Tibial nerve (tissue), 4 donors: ENCODE data around the gene PLCE1. TPM values are rescaled to one million over a fixed set of nuclear protein-coding genes. Genes with fewer than 3 reads are reported as not detected.
"Not testable (repeated sequence)": the region's sequence is repeated elsewhere in the genome, so short reads cannot be mapped to it uniquely, and the experiment has no call there.

Source experiments
- DNase-seq, 2 donors: peaks; one replicate each; pipeline ENCODE4 v3.0.0-alpha.2; 2019; ENCODE audit warnings: low spot score in 2 of 2
- H3K27ac ChIP-seq, 4 donors: fragments of 200-600 bp; sonication (generic) in 3 of 4; one replicate each; pipeline ENCODE4 v1.5.1; 2017 to 2019; ENCODE audit warnings: mild to moderate bottlenecking in 1 of 4
- H3K27me3 ChIP-seq, 2 donors: fragments of 200-600 bp; sonication (generic) in 1 of 2; one replicate each; pipeline versions ENCODE4 v1.5.1 to v1.6.0; 2017 to 2019
- H3K36me3 ChIP-seq, 3 donors: fragments of 200-600 bp; sonication (generic); one replicate each; pipeline ENCODE4 v1.5.1; 2018 to 2019
- H3K4me1 ChIP-seq, 4 donors: fragments of 200-600 bp; sonication (generic) in 3 of 4; one replicate each; pipeline ENCODE4 v1.5.1; 2017 to 2019
- H3K4me3 ChIP-seq, 4 donors: fragments of 200-600 bp; sonication (generic) in 3 of 4; one replicate each; pipeline ENCODE4 v1.5.1; 2017 to 2019; ENCODE audit warnings: mild to moderate bottlenecking in 1 of 4, moderate library complexity in 1 of 4
- H3K9me3 ChIP-seq, 4 donors: fragments of 200-600 bp; sonication (generic) in 3 of 4; one replicate each; pipeline ENCODE4 v1.5.1; 2017 to 2019
- EP300 ChIP-seq, 2 donors: sonication (generic); formaldehyde crosslinking; IDR thresholded peaks; one replicate each; pipeline ENCODE4 v1.6.1; 2017; ENCODE audit warnings: antibody characterized with exemption in 2 of 2, mild to moderate bottlenecking in 1 of 2
- POLR2A ChIP-seq, 2 donors: fragments of 450-650 bp; IDR thresholded peaks; one replicate each; pipeline ENCODE4 v1.6.1; 2017; ENCODE audit warnings: antibody characterized with exemption in 2 of 2, mild to moderate bottlenecking in 2 of 2, moderate library complexity in 2 of 2
- WGBS, 2 donors: methylation state at CpG; one replicate each; pipeline ENCODE4 v1.1.5; 2018; 5-methylcytosine and 5-hydroxymethylcytosine counted together
- total RNA-seq, 4 donors: library from RNA; depleted of rRNA; stranded (reverse); fragments of >200 nt; gene quantifications; one replicate each; pipeline ENCODE4 v1.1.0, GENCODE V29; 2016
- TF ChIP-seq, protein P1 (sequence below), 5 experiments: fragments of 200-600 bp in 3 of 5; fragments of 450-650 bp in 2 of 5; sonication (generic) in 3 of 5; IDR thresholded peaks; one replicate each; pipeline ENCODE4 v1.5.1; 2016 to 2019; ENCODE audit warnings: antibody characterized with exemption in 5 of 5, mild to moderate bottlenecking in 3 of 5, moderate library complexity in 2 of 5

The PLCE1 gene
- total RNA-seq, 4 donors from 2014 or later, result 16.3 to 30.6 (median 22.7) TPM

DNA sequence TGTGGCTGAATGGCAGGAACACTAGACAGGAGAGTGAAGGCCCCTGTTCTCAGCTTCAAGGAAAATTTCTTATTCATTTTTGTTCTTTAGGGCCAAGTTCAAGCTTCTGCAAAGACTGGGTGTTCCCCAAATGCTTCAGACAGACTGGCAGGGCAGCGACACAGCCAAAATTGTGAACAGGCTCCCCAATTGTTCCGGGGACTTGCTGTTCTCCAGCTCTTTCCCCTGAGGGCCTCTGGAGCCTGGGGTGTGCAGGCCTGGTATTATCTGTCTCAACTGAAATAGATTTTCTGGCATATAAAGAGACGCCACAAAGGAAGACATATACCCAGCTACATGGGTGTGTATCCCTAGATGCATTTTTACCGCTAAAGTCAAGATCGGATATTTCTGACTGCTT, 30.3 kb upstream of the PLCE1 start:
- H3K4me3 ChIP-seq, result no peak overlapping the region
- no peaks in the 10 kb centered on the region for H3K36me3 ChIP-seq
- H3K27me3 ChIP-seq, result no peaks in the 10 kb centered on the region
- no peak for DNase-seq
- WGBS, 2 donors, result 38 to 63% methylated on average over 5 of the region's 5 CpGs
- TF ChIP-seq, protein P1, sequence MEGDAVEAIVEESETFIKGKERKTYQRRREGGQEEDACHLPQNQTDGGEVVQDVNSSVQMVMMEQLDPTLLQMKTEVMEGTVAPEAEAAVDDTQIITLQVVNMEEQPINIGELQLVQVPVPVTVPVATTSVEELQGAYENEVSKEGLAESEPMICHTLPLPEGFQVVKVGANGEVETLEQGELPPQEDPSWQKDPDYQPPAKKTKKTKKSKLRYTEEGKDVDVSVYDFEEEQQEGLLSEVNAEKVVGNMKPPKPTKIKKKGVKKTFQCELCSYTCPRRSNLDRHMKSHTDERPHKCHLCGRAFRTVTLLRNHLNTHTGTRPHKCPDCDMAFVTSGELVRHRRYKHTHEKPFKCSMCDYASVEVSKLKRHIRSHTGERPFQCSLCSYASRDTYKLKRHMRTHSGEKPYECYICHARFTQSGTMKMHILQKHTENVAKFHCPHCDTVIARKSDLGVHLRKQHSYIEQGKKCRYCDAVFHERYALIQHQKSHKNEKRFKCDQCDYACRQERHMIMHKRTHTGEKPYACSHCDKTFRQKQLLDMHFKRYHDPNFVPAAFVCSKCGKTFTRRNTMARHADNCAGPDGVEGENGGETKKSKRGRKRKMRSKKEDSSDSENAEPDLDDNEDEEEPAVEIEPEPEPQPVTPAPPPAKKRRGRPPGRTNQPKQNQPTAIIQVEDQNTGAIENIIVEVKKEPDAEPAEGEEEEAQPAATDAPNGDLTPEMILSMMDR (IDR thresholded peaks at IDR 0.05), result no peak
- TF ChIP-seq POLR2A (IDR thresholded peaks at IDR 0.05), result no peak
- TF ChIP-seq EP300 (IDR thresholded peaks at IDR 0.05), result no peak
- H3K9me3 ChIP-seq, result no peaks in the 10 kb centered on the region
- H3K27ac ChIP-seq, result peak overlapping the region; percentile 25 to 71 (median 57)
- peaks cover 0 to 12% (median 3%) of the 10 kb centered on the region in 4 donors for H3K4me1 ChIP-seq

DNA sequence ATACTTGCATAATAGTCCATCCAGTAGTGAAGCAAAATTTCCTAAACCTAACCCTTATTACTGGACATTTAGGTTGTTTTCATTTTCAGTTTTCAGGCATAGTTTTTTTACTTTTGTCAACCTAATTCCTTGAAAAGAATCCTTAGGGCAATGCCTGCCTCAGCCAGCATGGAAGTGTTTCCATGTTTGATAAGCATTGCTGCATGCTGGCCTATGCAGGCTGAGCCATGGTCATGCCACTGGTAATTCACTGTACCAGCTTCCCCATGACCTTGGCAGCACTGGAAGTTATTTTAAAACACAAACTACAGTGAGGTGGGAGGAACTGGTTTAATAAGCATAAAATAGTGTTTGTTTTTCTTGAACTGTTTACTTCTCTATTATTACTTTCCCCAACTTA, 27.8 kb upstream of the PLCE1 start:
- Histone ChIP-seq H3K4me1 (peaks cover 0 to 12% (median 3%) of the 10 kb centered on the region in 4 donors), H3K4me3 (no peak overlapping the region), H3K27ac (no peak overlapping the region), H3K9me3 (no peaks in the 10 kb centered on the region), H3K27me3 (no peaks in the 10 kb centered on the region), H3K36me3 (no peaks in the 10 kb centered on the region)
- TF ChIP-seq EP300 (IDR thresholded peaks at IDR 0.05) (no peak), POLR2A (IDR thresholded peaks at IDR 0.05) (no peak)
- TF ChIP-seq, protein P1 (IDR thresholded peaks at IDR 0.05), result no peak
- DNase-seq, result no peak

DNA sequence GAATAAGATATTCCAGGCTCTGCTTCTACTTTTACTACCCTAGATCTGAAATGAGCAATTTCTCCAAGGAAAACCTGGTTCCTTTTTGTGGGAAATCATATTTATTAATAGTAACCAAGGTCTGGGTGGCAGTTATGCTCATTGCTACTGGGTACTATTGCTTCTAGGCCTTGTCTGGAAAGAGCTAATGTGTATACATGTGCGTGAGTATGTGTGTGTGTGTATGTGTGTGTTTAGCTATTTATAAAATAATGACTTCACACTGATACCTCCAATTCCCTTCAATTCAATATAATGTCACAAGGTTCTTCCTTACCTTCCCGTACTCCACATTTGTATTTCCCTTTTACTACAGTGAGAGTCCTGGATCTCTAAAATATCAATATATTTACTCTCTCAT, 26.0 kb upstream of the PLCE1 start:
- Histone ChIP-seq H3K4me1 (peaks cover 0 to 12% (median 3%) of the 10 kb centered on the region in 4 donors), H3K9me3 (no peaks in the 10 kb centered on the region), H3K27ac (no peak overlapping the region), H3K27me3 (no peaks in the 10 kb centered on the region), H3K36me3 (no peaks in the 10 kb centered on the region), H3K4me3 (no peak overlapping the region)
- TF ChIP-seq EP300 (IDR thresholded peaks at IDR 0.05) (no peak), POLR2A (IDR thresholded peaks at IDR 0.05) (no peak)
- TF ChIP-seq, protein P1 (IDR thresholded peaks at IDR 0.05), result no peak
- DNase-seq, result no peak
- WGBS, 2 donors, result 93 to 95% methylated on average over 2 of the region's 2 CpGs

DNA sequence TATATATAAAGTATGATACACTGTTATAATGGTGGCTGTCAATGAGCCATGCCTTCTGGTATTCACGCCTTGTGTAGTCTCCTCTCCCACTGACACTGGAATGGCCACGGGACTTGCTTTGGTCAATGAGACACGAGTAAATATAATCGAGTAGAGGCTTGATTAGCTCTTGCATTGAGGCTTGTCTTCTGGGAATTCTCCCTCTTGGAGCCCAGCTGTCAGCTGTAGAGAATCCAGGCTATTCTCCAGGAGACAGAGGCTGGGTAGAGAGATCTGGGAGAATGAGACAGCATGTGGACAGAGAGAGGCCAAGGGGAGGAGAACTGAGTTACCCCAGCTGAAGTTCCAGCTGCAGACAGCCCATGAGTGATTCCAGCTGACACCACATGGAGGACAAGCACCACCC, 25.2 kb upstream of the PLCE1 start:
- Histone ChIP-seq H3K27me3 (no peaks in the 10 kb centered on the region), H3K9me3 (no peaks in the 10 kb centered on the region), H3K4me1 (peaks cover 0 to 12% (median 2%) of the 10 kb centered on the region in 4 donors), H3K27ac (no peak overlapping the region), H3K36me3 (no peaks in the 10 kb centered on the region), H3K4me3 (no peak overlapping the region)
- no peak for DNase-seq
- WGBS, 2 donors, result 74 to 79% methylated on average over 4 of the region's 4 CpGs
- TF ChIP-seq POLR2A (IDR thresholded peaks at IDR 0.05), result no peak
- TF ChIP-seq, protein P1 (IDR thresholded peaks at IDR 0.05), result no peak
- no peak for TF ChIP-seq EP300 (IDR thresholded peaks at IDR 0.05)

DNA sequence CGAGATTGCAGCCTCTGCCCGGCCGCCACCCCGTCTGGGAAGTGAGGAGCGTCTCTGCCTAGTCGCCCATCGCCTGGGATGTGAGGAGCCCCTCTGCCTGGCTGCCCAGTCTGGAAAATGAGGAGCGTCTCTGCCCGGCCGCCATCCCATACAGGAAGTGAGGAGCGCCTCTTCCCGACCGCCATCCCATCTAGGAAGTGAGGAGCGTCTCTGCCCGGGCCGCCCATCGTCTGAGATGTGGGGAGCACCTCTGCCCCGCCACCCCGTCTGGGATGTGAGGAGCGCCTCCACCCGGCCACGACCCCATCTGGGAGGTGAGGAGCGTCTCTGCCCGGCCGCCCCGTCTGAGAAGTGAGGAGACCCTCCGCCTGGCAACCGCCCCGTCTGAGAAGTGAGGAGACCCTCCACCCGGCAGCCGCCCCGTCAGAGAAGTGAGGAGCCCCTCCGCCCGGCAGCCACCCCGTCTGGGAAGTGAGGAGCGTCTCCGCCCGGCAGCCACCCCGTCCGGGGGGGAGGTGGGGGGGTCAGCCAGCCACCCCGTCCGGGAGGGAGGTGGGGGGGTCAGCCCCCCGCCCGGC, 23.2 kb upstream of the PLCE1 start:
- H3K4me1 ChIP-seq, H3K4me3 ChIP-seq, H3K36me3 ChIP-seq, H3K9me3 ChIP-seq, H3K27ac ChIP-seq, H3K27me3 ChIP-seq, DNase-seq: not testable (repeated sequence)
- 90 to 97% methylated on average over 19 to 26 of the region's 44 CpGs for WGBS, 2 donors
